Progenitor cell of endocrine pancreas (in vitro differentiated cells): ENCODE data around the gene JMJD1C. TPM values are rescaled to one million over a fixed set of nuclear protein-coding genes. Genes with fewer than 3 reads are reported as not detected.

Experiments used
- DNase-seq: peaks from one replicate; pipeline ENCODE4 v3.0.0; 2021; ENCODE audit warnings: low spot score; ENCODE audit not compliant: unreplicated experiment
- H3K27ac Mint-ChIP-seq: 2 replicates; pipeline ENCODE4 v1.8.0; 2021; ENCODE audit warnings: mild to moderate bottlenecking, moderate library complexity, mixed read lengths
- H3K27me3 Mint-ChIP-seq: 2 replicates; pipeline ENCODE4 v1.8.0; 2021; ENCODE audit warnings: mixed read lengths
- H3K36me3 Mint-ChIP-seq: 2 replicates; pipeline ENCODE4 v1.8.0; 2022; ENCODE audit warnings: mixed read lengths; ENCODE audit not compliant: insufficient read depth
- H3K4me1 Mint-ChIP-seq: 2 replicates; pipeline ENCODE4 v1.8.0; 2021; ENCODE audit warnings: low read depth, mixed read lengths
- H3K4me3 Mint-ChIP-seq: 2 replicates; pipeline ENCODE4 v1.8.0; 2021; ENCODE audit warnings: low read depth, mild to moderate bottlenecking, moderate library complexity, mixed read lengths
- H3K9me3 Mint-ChIP-seq: 2 replicates; pipeline ENCODE4 v1.8.0; 2021; ENCODE audit warnings: low read depth, mixed read lengths
- total RNA-seq: library from RNA; stranded (reverse); gene quantifications from 2 replicates; pipeline ENCODE4 v1.2.1, GENCODE V29; 2021
- TF ChIP-seq, protein P1 (sequence below): fragments of 200-600 bp; sonication (generic); IDR thresholded peaks from one replicate; pipeline ENCODE4 v1.5.0; 2021; ENCODE audit warnings: antibody characterized with exemption, mild to moderate bottlenecking; ENCODE audit not compliant: unreplicated experiment

Gene JMJD1C
- total RNA-seq, 1 donor from 2014 or later = 117 TPM

GRCh38 chr10:63324495-63324854 is 141.3 kb downstream of the JMJD1C start:
- peaks cover 6% of the 10 kb centered on the region for H3K36me3 Mint-ChIP-seq
- TF ChIP-seq, protein P1, sequence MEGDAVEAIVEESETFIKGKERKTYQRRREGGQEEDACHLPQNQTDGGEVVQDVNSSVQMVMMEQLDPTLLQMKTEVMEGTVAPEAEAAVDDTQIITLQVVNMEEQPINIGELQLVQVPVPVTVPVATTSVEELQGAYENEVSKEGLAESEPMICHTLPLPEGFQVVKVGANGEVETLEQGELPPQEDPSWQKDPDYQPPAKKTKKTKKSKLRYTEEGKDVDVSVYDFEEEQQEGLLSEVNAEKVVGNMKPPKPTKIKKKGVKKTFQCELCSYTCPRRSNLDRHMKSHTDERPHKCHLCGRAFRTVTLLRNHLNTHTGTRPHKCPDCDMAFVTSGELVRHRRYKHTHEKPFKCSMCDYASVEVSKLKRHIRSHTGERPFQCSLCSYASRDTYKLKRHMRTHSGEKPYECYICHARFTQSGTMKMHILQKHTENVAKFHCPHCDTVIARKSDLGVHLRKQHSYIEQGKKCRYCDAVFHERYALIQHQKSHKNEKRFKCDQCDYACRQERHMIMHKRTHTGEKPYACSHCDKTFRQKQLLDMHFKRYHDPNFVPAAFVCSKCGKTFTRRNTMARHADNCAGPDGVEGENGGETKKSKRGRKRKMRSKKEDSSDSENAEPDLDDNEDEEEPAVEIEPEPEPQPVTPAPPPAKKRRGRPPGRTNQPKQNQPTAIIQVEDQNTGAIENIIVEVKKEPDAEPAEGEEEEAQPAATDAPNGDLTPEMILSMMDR = no peak
- no peaks in the 10 kb centered on the region for H3K27me3 Mint-ChIP-seq
- peaks cover 16% of the 10 kb centered on the region for H3K4me1 Mint-ChIP-seq
- no peak for DNase-seq
- no peak overlapping the region for H3K27ac Mint-ChIP-seq
- peaks cover 4% of the 10 kb centered on the region for H3K9me3 Mint-ChIP-seq
- H3K4me3 Mint-ChIP-seq = no peak overlapping the region

GRCh38 chr10:63323701-63324494 is 141.9 kb downstream of the JMJD1C start:
- Mint-ChIP-seq H3K4me1 (peaks cover 18% of the 10 kb centered on the region), H3K36me3 (peaks cover 9% of the 10 kb centered on the region), H3K27ac (no peak overlapping the region), H3K9me3 (peaks cover 4% of the 10 kb centered on the region), H3K4me3 (no peak overlapping the region), H3K27me3 (no peaks in the 10 kb centered on the region)
- no peak for DNase-seq
- TF ChIP-seq, protein P1 = no peak

DNA sequence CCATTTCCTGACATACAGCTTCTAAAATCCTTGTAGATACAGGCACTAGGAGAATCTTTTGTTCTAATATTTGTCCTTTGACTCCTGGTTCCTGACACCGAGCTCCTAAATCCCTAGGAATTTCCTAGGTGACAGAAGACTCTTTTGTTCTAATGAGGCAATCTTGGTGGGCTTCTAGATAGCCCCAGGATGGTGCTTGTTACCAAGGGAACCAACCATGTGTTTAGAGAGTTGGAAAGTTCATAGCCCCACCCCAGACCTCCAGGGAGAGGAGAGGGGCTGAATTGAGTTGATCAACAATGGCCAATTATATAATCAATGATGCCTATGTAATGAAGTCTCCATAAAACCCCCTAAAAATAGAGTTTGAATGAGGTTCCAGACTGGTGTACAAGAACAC is 145.1 kb downstream of the JMJD1C start:
- TF ChIP-seq, protein P1 = no peak
- Mint-ChIP-seq H3K36me3 (peaks cover 15% of the 10 kb centered on the region), H3K27me3 (no peaks in the 10 kb centered on the region), H3K9me3 (peaks cover 4% of the 10 kb centered on the region), H3K4me3 (no peak overlapping the region), H3K27ac (peak overlapping the region; percentile 84), H3K4me1 (peaks cover 22% of the 10 kb centered on the region)
- DNase-seq = no peak

DNA sequence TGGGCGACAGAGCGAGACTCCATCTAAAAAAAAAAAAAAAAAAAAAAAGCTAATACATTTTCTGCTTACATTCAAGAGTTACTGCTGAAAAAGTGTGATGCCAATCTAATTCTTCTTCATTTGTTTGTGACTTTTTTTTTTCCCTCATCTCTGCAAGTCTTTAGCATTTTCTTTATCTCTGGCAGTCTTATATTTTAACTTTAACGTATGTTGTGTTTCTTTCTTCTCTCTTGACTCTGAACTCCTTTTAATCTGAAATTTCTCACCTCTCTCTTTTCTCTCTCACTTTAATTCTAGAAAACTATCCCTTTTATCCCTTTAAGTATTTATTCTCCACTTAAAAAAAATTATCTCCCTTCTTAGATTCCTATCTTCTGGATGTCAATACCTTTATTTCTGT is 146.5 kb downstream of the JMJD1C start:
- H3K27me3 Mint-ChIP-seq = no peaks in the 10 kb centered on the region
- H3K27ac Mint-ChIP-seq = no peak overlapping the region
- H3K9me3 Mint-ChIP-seq = peaks cover 4% of the 10 kb centered on the region
- TF ChIP-seq, protein P1 = no peak
- peaks cover 15% of the 10 kb centered on the region for H3K36me3 Mint-ChIP-seq
- no peak overlapping the region for H3K4me3 Mint-ChIP-seq
- DNase-seq = no peak
- peaks cover 16% of the 10 kb centered on the region for H3K4me1 Mint-ChIP-seq

- H3K4me1 Mint-ChIP-seq = peaks cover 18% of the 10 kb centered on the region
- no peak overlapping the region for H3K4me3 Mint-ChIP-seq
- H3K27me3 Mint-ChIP-seq = no peaks in the 10 kb centered on the region
- peaks cover 9% of the 10 kb centered on the region for H3K9me3 Mint-ChIP-seq
- H3K27ac Mint-ChIP-seq = no peak overlapping the region
- no peak for DNase-seq
- H3K36me3 Mint-ChIP-seq = peaks cover 18% of the 10 kb centered on the region
- TF ChIP-seq, protein P1 = no peak
Measured at GRCh38 chr10:63318491-63318890, 147.3 kb downstream of the JMJD1C start.
